NT2/D1 (cell line): Measurements from ENCODE around the gene RAI1.

ENCODE experiments used
- SUZ12 ChIP-seq: IDR thresholded peaks from 2 replicates; pipeline ENCODE4 v1.6.1; 2011; ENCODE audit not compliant: insufficient read length, insufficient read depth; ENCODE audit errors: extremely low read depth
- YY1 ChIP-seq: IDR thresholded peaks from 2 replicates; pipeline ENCODE4 v1.6.1; 2011; ENCODE audit not compliant: insufficient read length, insufficient read depth
- ZNF274 ChIP-seq: IDR thresholded peaks from 2 replicates; pipeline ENCODE4 v1.6.1; 2011; ENCODE audit warnings: mild to moderate bottlenecking, low read depth, low read length

- no peak for TF ChIP-seq YY1
- no peak for TF ChIP-seq ZNF274
- TF ChIP-seq SUZ12, result no peak
Observed at GRCh38 chr17:17727111-17727659, 45.9 kb downstream of the RAI1 start.
